Left ventricle myocardium inferior (tissue), 1 donor: Measurements from ENCODE around the gene TMEM255B. TPM values are rescaled to one million over a fixed set of nuclear protein-coding genes. Genes with fewer than 3 reads are reported as not detected.

Source experiments
- DNase-seq: peaks from one replicate; pipeline ENCODE4 v3.0.0-alpha.2; 2020
- H3K27ac ChIP-seq: fragments of 200-600 bp; replicated peaks from 2 replicates; pipeline ENCODE4 v1.8.0; 2021
- H3K27me3 ChIP-seq: fragments of 200-600 bp; 2 replicates; pipeline ENCODE4 v1.8.0; 2021; ENCODE audit warnings: low read depth
- H3K36me3 ChIP-seq: fragments of 200-600 bp; 2 replicates; pipeline ENCODE4 v1.8.0; 2021
- H3K4me1 ChIP-seq: fragments of 200-600 bp; 2 replicates; pipeline ENCODE4 v1.8.0; 2021
- H3K4me3 ChIP-seq: fragments of 200-600 bp; 2 replicates; pipeline ENCODE4 v1.8.0; 2021; ENCODE audit warnings: mild to moderate bottlenecking, moderate library complexity
- H3K9me3 ChIP-seq: fragments of 200-600 bp; replicated peaks from 2 replicates; pipeline ENCODE4 v1.8.0; 2021
- CTCF ChIP-seq: fragments of 200-600 bp; IDR thresholded peaks from 2 replicates; pipeline ENCODE4 v1.8.0; 2021; ENCODE audit warnings: antibody characterized with exemption, mild to moderate bottlenecking, borderline replicate concordance
- intact Hi-C: fragments of 100-400 bp; cut with micrococcal nuclease; formaldehyde crosslinking; loops from one replicate; pipeline ENCODE4 v1.11.0; 2022
- total RNA-seq: library from RNA; stranded (reverse); fragmentation: NEBNext Ultra II Directional; extraction: Animal tissue kit (Norgen Biotek cat#: 25700); gene quantifications from one replicate; pipeline ENCODE4 v1.2.1, GENCODE V29; 2021
- donor health status: DM: no; HTN: yes; CAD: no; lungs with severe emphysema.

The TMEM255B gene
- total RNA-seq, 1 donor from 2014 or later = 7.7 TPM

- H3K27ac ChIP-seq = no peak overlapping the region
- intact Hi-C loops = loop anchor here (5.0 kb wide), 1 partner anchor 86 kb away; no protein-coding TSS in a partner anchor
- DNase-seq = no peak
These were observed 57.4 kb downstream of the TMEM255B start for GRCh38 chr13:113816254-113816929.

GRCh38 chr13:113816946-113817859 is 58.2 kb downstream of the TMEM255B start:
- peak; percentile 88 for DNase-seq
- Histone ChIP-seq H3K4me1 (peaks cover 76% of the 10 kb centered on the region), H3K27ac (peak overlapping the region; percentile 82), H3K27me3 (no peaks in the 10 kb centered on the region), H3K36me3 (peaks cover 5% of the 10 kb centered on the region), H3K9me3 (no peaks in the 10 kb centered on the region), H3K4me3 (peak overlapping the region; percentile 47)
- intact Hi-C loops = loop anchor here (5.0 kb wide), 1 partner anchor 85 kb away; no protein-coding TSS in a partner anchor
- TF ChIP-seq CTCF = peak; percentile 88

More at GRCh38 chr13:113816254-113816929, 57.4 kb downstream of the TMEM255B start:
- Histone ChIP-seq H3K36me3 (no peaks in the 10 kb centered on the region), H3K27me3 (no peaks in the 10 kb centered on the region), H3K4me3 (no peak overlapping the region), H3K4me1 (peaks cover 68% of the 10 kb centered on the region), H3K9me3 (no peaks in the 10 kb centered on the region)
- TF ChIP-seq CTCF = no peak

- Histone ChIP-seq H3K4me1 (peaks cover 82% of the 10 kb centered on the region), H3K36me3 (peaks cover 14% of the 10 kb centered on the region), H3K27me3 (no peaks in the 10 kb centered on the region), H3K4me3 (peak overlapping the region; percentile 47), H3K27ac (peak overlapping the region; percentile 82), H3K9me3 (no peaks in the 10 kb centered on the region)
- DNase-seq = no peak
- no peak for TF ChIP-seq CTCF
- intact Hi-C loops = loop anchor here (5.0 kb wide), 1 partner anchor 84 kb away; no protein-coding TSS in a partner anchor
These were observed 59.0 kb downstream of the TMEM255B start for GRCh38 chr13:113817860-113818691.

- no peak for TF ChIP-seq CTCF
- no peak for DNase-seq
- peak overlapping the region; percentile 47 for H3K4me3 ChIP-seq
- H3K36me3 ChIP-seq = peaks cover 21% of the 10 kb centered on the region
- no peaks in the 10 kb centered on the region for H3K9me3 ChIP-seq
- no peaks in the 10 kb centered on the region for H3K27me3 ChIP-seq
- H3K27ac ChIP-seq = peak overlapping the region; percentile 91
- H3K4me1 ChIP-seq = peaks cover 75% of the 10 kb centered on the region
- intact Hi-C loops = loop anchor here (5.0 kb wide), 1 partner anchor 84 kb away; no protein-coding TSS in a partner anchor
These were observed 59.8 kb downstream of the TMEM255B start for GRCh38 chr13:113818700-113819295.
